ENCODE results near the gene CHKA.

Gene CHKA

DNA sequence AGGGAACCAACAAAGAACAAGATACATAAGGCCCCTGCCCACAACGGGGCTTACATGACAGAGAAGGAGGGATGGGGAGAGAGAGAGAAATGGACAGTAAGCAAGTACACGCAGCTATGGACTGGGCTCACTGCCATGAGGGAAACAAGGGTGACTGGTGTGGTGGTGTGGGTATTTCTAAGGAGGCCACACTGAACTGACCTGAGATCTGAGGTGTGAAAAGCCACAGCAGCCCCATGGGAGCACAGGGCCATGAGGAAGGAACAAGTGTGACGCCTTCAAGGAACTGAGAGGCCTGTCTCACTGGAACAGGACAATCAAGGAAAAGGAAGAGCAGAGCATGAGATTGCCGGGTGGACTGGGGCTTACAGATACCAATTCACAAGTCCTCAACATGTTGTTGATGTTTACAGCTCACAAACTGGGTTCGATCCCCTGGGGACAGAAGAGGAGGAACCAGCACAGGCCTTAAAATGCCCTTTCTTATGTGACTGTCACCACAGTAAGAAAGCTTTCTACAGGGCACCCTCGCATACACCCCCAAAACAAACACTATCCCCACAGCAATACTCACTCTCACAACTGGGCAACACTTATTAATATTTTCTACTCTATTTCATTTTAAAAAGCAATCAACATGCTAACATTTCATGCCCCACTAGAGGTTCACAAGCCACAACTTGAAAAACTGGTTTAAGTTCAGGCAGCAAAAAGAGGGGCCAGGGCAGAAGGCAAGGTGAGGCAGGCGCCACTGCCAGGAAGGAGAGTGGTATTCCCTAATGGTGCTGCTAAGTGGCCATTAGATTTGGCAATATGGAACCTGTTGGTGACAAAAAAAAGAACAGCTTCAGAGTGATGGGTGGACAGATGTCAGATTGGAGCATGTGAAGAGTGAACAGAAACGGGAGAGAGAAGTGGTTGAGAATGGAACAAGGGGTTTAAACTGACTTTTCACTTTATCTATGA lies 43.3 kb downstream of the CHKA start:
- H3K9me3 ChIP-seq (replicated peaks; ENCODE audit: insufficient read depth, low read length), result no peaks in the 10 kb centered on the region
- no peak overlapping the region for H3K27ac ChIP-seq (ENCODE audit: low read length)
- TF ChIP-seq, protein P1, sequence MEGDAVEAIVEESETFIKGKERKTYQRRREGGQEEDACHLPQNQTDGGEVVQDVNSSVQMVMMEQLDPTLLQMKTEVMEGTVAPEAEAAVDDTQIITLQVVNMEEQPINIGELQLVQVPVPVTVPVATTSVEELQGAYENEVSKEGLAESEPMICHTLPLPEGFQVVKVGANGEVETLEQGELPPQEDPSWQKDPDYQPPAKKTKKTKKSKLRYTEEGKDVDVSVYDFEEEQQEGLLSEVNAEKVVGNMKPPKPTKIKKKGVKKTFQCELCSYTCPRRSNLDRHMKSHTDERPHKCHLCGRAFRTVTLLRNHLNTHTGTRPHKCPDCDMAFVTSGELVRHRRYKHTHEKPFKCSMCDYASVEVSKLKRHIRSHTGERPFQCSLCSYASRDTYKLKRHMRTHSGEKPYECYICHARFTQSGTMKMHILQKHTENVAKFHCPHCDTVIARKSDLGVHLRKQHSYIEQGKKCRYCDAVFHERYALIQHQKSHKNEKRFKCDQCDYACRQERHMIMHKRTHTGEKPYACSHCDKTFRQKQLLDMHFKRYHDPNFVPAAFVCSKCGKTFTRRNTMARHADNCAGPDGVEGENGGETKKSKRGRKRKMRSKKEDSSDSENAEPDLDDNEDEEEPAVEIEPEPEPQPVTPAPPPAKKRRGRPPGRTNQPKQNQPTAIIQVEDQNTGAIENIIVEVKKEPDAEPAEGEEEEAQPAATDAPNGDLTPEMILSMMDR (IDR thresholded peaks at IDR 0.05; ENCODE audit: low read length), result no peak
- TF ChIP-seq EZH2phosphoT487 (IDR thresholded peaks at IDR 0.05; ENCODE audit: low read length) (no peak), EZH2 (optimal IDR thresholded peaks at IDR 0.05; ENCODE audit: low read depth, low read length) (no peak)
- DNase-seq, result no peak
- no peaks in the 10 kb centered on the region for H3K27me3 ChIP-seq (replicated peaks; ENCODE audit: insufficient read depth, low read length)
- H4K20me1 ChIP-seq (ENCODE audit: insufficient read depth, low read length), result no peaks in the 10 kb centered on the region
- H3K4me1 ChIP-seq (ENCODE audit: low read length), result no peaks in the 10 kb centered on the region
- H3K9ac ChIP-seq (ENCODE audit: low read length), result no peak overlapping the region
- no peaks in the 10 kb centered on the region for H3K36me3 ChIP-seq (replicated peaks; ENCODE audit: insufficient read depth, low read length)
- no peaks in the 10 kb centered on the region for H3K9me2 ChIP-seq (replicated peaks; ENCODE audit: insufficient read depth, low read length)
- H3K4me3 ChIP-seq (ENCODE audit: low read length), result no peak overlapping the region
- H2AFZ ChIP-seq (ENCODE audit: low read length), result no peak overlapping the region
- H3K79me2 ChIP-seq (ENCODE audit: low read length), result no peaks in the 10 kb centered on the region
- H3K4me2 ChIP-seq (ENCODE audit: low read depth, low read length), result no peak overlapping the region
- no peaks in the 10 kb centered on the region for H3F3A ChIP-seq (ENCODE audit: insufficient read depth, low read length)

DNA sequence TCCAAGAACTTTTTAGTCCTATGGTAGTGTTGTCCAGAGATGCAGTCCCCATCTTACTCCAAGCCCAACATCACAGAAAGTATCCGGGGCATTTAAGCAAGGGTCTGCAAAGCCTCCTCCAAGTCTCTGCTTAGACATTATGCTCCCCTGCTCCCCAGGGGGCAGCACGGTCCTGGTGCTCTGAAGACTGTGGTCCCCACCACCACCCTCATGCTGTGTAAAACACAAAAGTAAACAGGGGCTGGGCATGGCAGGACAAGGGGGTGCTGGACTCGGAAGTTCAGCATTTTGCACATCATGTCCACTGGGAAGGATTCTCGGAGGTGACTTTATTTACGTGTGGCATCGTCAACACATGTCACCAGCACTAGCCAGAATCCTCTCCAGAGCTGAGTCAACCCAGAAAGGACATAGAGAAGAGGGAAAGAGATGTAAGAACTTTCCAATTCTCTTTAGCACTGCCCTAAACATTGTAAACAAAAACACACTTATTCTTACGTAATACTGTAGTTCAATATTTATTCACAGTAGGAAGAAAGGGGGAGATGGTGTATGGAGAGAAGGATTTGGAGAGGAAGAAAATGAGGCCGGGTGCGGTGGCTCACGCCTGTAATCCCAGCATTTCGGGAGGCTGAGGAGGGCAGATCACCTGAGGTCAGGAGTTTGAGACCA lies 44.7 kb downstream of the CHKA start:
- H3K27me3 ChIP-seq (replicated peaks; ENCODE audit: insufficient read depth, low read length), result no peaks in the 10 kb centered on the region
- H3K9me2 ChIP-seq (replicated peaks; ENCODE audit: insufficient read depth, low read length), result no peaks in the 10 kb centered on the region
- no peak overlapping the region for H2AFZ ChIP-seq (ENCODE audit: low read length)
- H3K4me3 ChIP-seq (ENCODE audit: low read length), result no peak overlapping the region
- no peaks in the 10 kb centered on the region for H3K9me3 ChIP-seq (replicated peaks; ENCODE audit: insufficient read depth, low read length)
- no peaks in the 10 kb centered on the region for H3K36me3 ChIP-seq (replicated peaks; ENCODE audit: insufficient read depth, low read length)
- no peaks in the 10 kb centered on the region for H3F3A ChIP-seq (ENCODE audit: insufficient read depth, low read length)
- H3K79me2 ChIP-seq (ENCODE audit: low read length), result no peaks in the 10 kb centered on the region
- no peak for DNase-seq
- TF ChIP-seq EZH2 (optimal IDR thresholded peaks at IDR 0.05; ENCODE audit: low read depth, low read length) (no peak), EZH2phosphoT487 (IDR thresholded peaks at IDR 0.05; ENCODE audit: low read length) (no peak)
- TF ChIP-seq, protein P1 (IDR thresholded peaks at IDR 0.05; ENCODE audit: low read length), result no peak
- H3K4me2 ChIP-seq (ENCODE audit: low read depth, low read length), result no peak overlapping the region
- no peaks in the 10 kb centered on the region for H3K4me1 ChIP-seq (ENCODE audit: low read length)
- H3K9ac ChIP-seq (ENCODE audit: low read length), result no peak overlapping the region
- no peak overlapping the region for H3K27ac ChIP-seq (ENCODE audit: low read length)
- H4K20me1 ChIP-seq (ENCODE audit: insufficient read depth, low read length), result no peaks in the 10 kb centered on the region

DNA sequence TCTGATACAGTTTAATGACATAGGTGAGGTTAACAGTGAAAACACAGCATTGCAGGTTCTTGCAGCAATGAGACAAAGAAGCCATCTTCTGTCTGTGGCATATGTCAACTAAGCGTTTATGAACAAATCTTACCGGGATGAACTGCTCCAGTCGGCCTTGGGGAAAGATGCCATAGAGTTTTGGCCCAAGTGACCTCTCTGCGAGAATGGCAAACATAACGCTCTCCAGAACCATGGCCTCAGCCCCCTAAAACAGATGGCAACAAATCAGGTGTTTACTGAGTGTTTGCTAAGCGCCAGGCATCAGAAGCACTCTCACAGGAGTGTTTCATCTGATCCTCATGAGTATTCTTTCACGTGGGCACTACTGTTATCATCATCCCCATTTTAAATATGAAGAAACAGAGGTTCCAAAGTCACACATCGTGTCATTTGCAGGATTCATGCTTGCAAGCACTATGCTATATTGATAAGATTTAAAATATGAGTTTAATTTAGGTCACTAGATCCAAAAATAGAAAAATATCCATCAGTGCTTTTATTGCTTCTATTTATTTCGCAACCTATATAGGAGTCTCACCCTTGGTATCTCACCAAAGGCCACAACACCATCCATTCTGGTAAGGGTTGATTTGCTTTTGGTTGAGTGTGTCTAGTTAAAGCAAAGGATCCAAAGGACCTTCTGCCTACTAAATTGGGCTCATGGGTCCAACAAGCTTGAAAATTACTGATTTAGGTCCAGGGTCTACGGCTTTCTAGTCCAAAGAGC lies 46.4 kb downstream of the CHKA start:
- Histone ChIP-seq H3K4me2 (ENCODE audit: low read depth, low read length) (no peak overlapping the region), H3K4me3 (ENCODE audit: low read length) (no peak overlapping the region), H3K36me3 (replicated peaks; ENCODE audit: insufficient read depth, low read length) (no peaks in the 10 kb centered on the region), H3F3A (ENCODE audit: insufficient read depth, low read length) (no peaks in the 10 kb centered on the region), H4K20me1 (ENCODE audit: insufficient read depth, low read length) (no peaks in the 10 kb centered on the region), H2AFZ (ENCODE audit: low read length) (no peak overlapping the region), H3K79me2 (ENCODE audit: low read length) (no peaks in the 10 kb centered on the region), H3K27me3 (replicated peaks; ENCODE audit: insufficient read depth, low read length) (no peaks in the 10 kb centered on the region), H3K9me3 (replicated peaks; ENCODE audit: insufficient read depth, low read length) (no peaks in the 10 kb centered on the region), H3K9me2 (replicated peaks; ENCODE audit: insufficient read depth, low read length) (no peaks in the 10 kb centered on the region), H3K9ac (ENCODE audit: low read length) (no peak overlapping the region), H3K4me1 (ENCODE audit: low read length) (no peaks in the 10 kb centered on the region), H3K27ac (ENCODE audit: low read length) (no peak overlapping the region)
- TF ChIP-seq EZH2 (optimal IDR thresholded peaks at IDR 0.05; ENCODE audit: low read depth, low read length) (no peak), EZH2phosphoT487 (IDR thresholded peaks at IDR 0.05; ENCODE audit: low read length) (no peak)
- TF ChIP-seq, protein P1 (IDR thresholded peaks at IDR 0.05; ENCODE audit: low read length), result no peak
- DNase-seq, result no peak

Measured in MM.1S (cell line).